ENCODE data around the gene TUBB4B. TPM values are rescaled to one million over a fixed set of nuclear protein-coding genes. Genes with fewer than 3 reads are reported as not detected.

TUBB4B gene
- total and polyA plus RNA-seq, 11 donors = 244 to 900 (median 515) TPM

DNA sequence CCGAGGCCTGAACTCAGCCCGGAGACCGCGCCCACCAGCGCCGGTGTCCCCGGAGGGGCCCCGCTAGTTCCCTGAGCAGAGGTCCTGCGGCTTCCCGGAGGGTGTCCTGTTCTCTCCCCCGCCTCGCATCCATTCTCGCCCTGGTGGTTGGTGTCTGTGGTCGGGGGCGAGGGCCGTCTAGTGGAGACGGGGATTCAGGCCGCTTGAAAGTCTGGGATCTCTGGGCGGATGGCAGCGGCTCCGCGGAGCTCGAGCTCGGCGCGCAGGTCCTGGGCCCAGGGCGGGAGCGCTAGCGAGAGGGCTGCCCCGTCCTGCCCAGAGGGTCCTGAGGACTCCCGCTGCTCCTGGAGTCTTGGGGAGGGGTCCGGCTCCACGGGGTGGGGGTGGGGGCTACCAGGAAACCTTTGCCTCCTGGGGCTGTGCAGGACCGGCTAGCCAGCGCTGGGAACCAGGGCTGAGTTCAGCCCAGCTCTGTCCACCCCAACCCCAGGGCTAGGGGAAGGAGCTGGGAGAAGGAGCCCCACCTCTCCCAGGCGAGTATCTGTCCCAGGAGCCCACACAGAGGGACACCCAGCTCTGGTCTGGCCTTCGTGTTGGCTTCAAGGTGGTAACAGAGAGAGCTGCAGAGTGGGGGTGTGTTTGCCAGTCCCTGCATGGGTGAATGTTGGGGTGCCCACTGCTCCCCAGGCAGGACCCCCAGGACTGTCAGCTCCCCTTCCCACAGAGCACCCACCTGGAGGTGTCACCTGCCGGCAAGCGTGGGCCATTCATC, 40.4 kb downstream of the TUBB4B start:
- peak in 2 of 5 donors; percentile 6 to 26 for DNase-seq
- peak overlapping the region in 1 of 12 donors; percentile 24 for H3K27ac ChIP-seq
- peak overlapping the region in 4 of 12 donors; percentile 4 to 26 (median 14) for H3K4me3 ChIP-seq

DNA sequence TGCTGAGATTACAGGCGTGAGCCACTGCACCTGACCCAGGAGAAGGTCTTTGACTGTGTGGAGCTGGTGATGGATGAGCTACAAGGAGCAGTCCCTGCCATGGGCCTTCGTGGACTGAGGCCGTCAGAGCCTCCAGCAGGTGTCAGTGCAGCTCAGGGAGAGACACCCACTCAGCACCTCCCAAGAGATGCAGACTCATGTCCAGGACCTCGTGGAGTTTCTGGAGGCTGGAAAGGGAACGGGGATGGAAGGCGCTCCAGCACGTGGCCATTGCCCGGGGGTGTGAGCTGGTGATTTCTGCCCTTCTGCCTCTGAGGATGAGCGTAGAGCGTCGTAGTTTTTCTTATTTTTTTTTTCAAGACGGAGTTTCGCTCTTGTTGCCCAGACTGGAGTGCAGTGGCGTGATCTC, 45.9 kb downstream of the TUBB4B start:
- ATAC-seq = peak; percentile 73 to 94 (median 90)
- no peak overlapping the region for H3K4me3 ChIP-seq
- TF ChIP-seq POLR2A (IDR thresholded peaks at IDR 0.05) (no peak), CTCF (IDR thresholded peaks at IDR 0.05) (peak; percentile 30 to 68 (median 52))
- peaks cover 0 to 7% (median 0%) of the 10 kb centered on the region in 9 donors for H3K36me3 ChIP-seq
- peaks cover 0 to 13% (median 0%) of the 10 kb centered on the region in 12 donors for H3K4me1 ChIP-seq
- DNase-seq = peak in 4 of 5 donors; percentile 38 to 58 (median 52)
- no peak overlapping the region for H3K27ac ChIP-seq
- intact Hi-C loops (cut with DNase I) = loop anchor here in 3 of 10 donors (2.0 to 10.0 kb wide), 2 partner anchors 158 to 238 kb away; no protein-coding TSS in a partner anchor
- H3K9me3 ChIP-seq = peaks cover 0 to 8% (median 0%) of the 10 kb centered on the region in 12 donors
- no peaks in the 10 kb centered on the region for H3K27me3 ChIP-seq
- 41 to 53% (median 49%) methylated on average over 12 to 14 of the region's 14 CpGs for WGBS, 4 donors

More for the DNA sequence above, 40.4 kb downstream of the TUBB4B start:
- intact Hi-C loops (cut with DNase I) = loop anchor here in 3 of 10 donors (5.0 to 10.0 kb wide), 2 partner anchors 126 to 243 kb away; no protein-coding TSS in a partner anchor
- H3K36me3 ChIP-seq = peaks cover 0 to 20% (median 17%) of the 10 kb centered on the region in 9 donors
- WGBS, 4 donors = 72 to 87% (median 73%) methylated on average over 7 to 39 of the region's 39 CpGs
- TF ChIP-seq CTCF (IDR thresholded peaks at IDR 0.05) (no peak), POLR2A (IDR thresholded peaks at IDR 0.05) (no peak)
- ATAC-seq = no peak
- peaks cover 2 to 58% (median 25%) of the 10 kb centered on the region in 12 donors for H3K4me1 ChIP-seq
- no peaks in the 10 kb centered on the region for H3K27me3 ChIP-seq
- peaks cover 0 to 8% (median 0%) of the 10 kb centered on the region in 12 donors for H3K9me3 ChIP-seq

DNA sequence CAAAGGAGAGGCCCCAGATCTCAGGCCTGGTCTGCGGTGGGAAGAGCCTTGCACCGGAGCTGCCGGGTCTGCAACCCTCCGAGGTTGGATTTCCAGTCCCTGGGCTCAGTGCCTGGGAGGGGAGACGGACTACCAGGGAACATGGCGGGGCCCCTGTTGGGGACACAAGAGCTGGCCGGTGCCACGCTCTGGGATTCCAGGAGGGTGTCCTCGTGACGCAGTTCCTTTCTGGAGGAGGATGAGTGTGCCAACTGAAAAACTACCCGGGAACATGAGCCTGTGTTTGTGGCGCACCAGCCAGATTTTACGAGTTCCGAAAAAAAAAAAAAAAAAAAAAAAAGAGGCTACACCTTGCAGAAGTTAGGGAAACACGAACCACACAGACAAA, 52.0 kb downstream of the TUBB4B start:
- H3K27ac ChIP-seq = no peak overlapping the region
- DNase-seq (peak in 2 of 5 donors; percentile 23 to 24), ATAC-seq (no peak)
- H3K4me3 ChIP-seq = no peak overlapping the region
- no peaks in the 10 kb centered on the region for H3K36me3 ChIP-seq
- intact Hi-C loops (cut with DNase I) = loop anchor here in 4 of 10 donors (5.0 to 10.0 kb wide), 4 partner anchors 114 to 234 kb away; no protein-coding TSS in a partner anchor
- H3K9me3 ChIP-seq = peaks cover 0 to 3% (median 0%) of the 10 kb centered on the region in 12 donors
- WGBS, 4 donors = 74 to 85% (median 81%) methylated on average over 15 of the region's 15 CpGs
- peaks cover 0 to 41% (median 14%) of the 10 kb centered on the region in 9 donors for H3K27me3 ChIP-seq
- TF ChIP-seq CTCF (IDR thresholded peaks at IDR 0.05) (no peak), POLR2A (IDR thresholded peaks at IDR 0.05) (no peak)
- H3K4me1 ChIP-seq = peaks cover 0 to 40% (median 21%) of the 10 kb centered on the region in 12 donors

Other genes starting within 250 kb of the TUBB4B start
- gene PAXX, start 248.9 kb upstream of the TUBB4B start, total RNA-seq = 10 to 100 TPM; 15.0 to 35.3 (median 19.4) TPM
- 10 to 100 TPM; 31.2 to 57.3 TPM for gene PAXX, start 248.9 kb upstream of the TUBB4B start, polyA plus RNA-seq
- 10 to 100 TPM in 1 of 9 donors, 1 to 10 TPM in 8; 1.5 to 16.7 (median 5.0) TPM for gene CLIC3, start 244.7 kb upstream of the TUBB4B start, total RNA-seq
- gene CLIC3, start 244.7 kb upstream of the TUBB4B start, polyA plus RNA-seq = 10 to 100 TPM in 1 of 2 donors, 1 to 10 TPM in 1; 3.9 to 11.3 TPM
- gene ABCA2, start 213.1 kb upstream of the TUBB4B start, total RNA-seq = 10 to 100 TPM; 19.1 to 44.3 (median 33.4) TPM
- 10 to 100 TPM; 13.1 to 30.6 TPM for gene ABCA2, start 213.1 kb upstream of the TUBB4B start, polyA plus RNA-seq
- gene FUT7, start 209.2 kb upstream of the TUBB4B start, total RNA-seq = under 1 TPM in 2 of 9 donors, not detected in 7; 0.15 to 0.48 TPM
- under 1 TPM in 1 of 2 donors, not detected in 1; 0.17 TPM for gene FUT7, start 209.2 kb upstream of the TUBB4B start, polyA plus RNA-seq
- gene NPDC1, start 195.1 kb upstream of the TUBB4B start, total RNA-seq = 100 to 1,000 TPM in 1 of 9 donors, 10 to 100 TPM in 8; 45.1 to 114 (median 55.1) TPM
- 10 to 100 TPM; 38.4 to 71.7 TPM for gene NPDC1, start 195.1 kb upstream of the TUBB4B start, polyA plus RNA-seq
- 1 to 10 TPM in 8 of 9 donors, under 1 TPM in 1; 0.85 to 2.9 (median 1.2) TPM for gene ENTPD2, start 187.2 kb upstream of the TUBB4B start, total RNA-seq
- 1 to 10 TPM in 1 of 2 donors, under 1 TPM in 1; 0.50 to 1.2 TPM for gene ENTPD2, start 187.2 kb upstream of the TUBB4B start, polyA plus RNA-seq
- gene SAPCD2, start 170.7 kb upstream of the TUBB4B start, total RNA-seq = 1 to 10 TPM in 1 of 9 donors, under 1 TPM in 8; 0.09 to 2.0 (median 0.20) TPM
- under 1 TPM; 0.15 to 0.22 TPM for gene SAPCD2, start 170.7 kb upstream of the TUBB4B start, polyA plus RNA-seq
- 10 to 100 TPM in 4 of 9 donors, 1 to 10 TPM in 5; 5.9 to 15.1 (median 9.4) TPM for gene UAP1L1, start 163.8 kb upstream of the TUBB4B start, total RNA-seq
- 10 to 100 TPM in 1 of 2 donors, 1 to 10 TPM in 1; 3.9 to 12.4 TPM for gene UAP1L1, start 163.8 kb upstream of the TUBB4B start, polyA plus RNA-seq
- gene MAN1B1, start 154.3 kb upstream of the TUBB4B start, total RNA-seq = 10 to 100 TPM; 17.6 to 40.6 (median 21.7) TPM
- gene MAN1B1, start 154.3 kb upstream of the TUBB4B start, polyA plus RNA-seq = 10 to 100 TPM; 26.7 to 29.5 TPM
- 100 to 1,000 TPM in 8 of 9 donors, 10 to 100 TPM in 1; 96.6 to 137 (median 119) TPM for gene DPP7, start 126.6 kb upstream of the TUBB4B start, total RNA-seq
- gene DPP7, start 126.6 kb upstream of the TUBB4B start, polyA plus RNA-seq = 100 to 1,000 TPM; 112 to 260 TPM
- not detected for gene GRIN1, start 102.1 kb upstream of the TUBB4B start, total RNA-seq
- under 1 TPM in 1 of 2 donors, not detected in 1; 0.10 TPM for gene GRIN1, start 102.1 kb upstream of the TUBB4B start, polyA plus RNA-seq
- gene LRRC26, start 71.2 kb upstream of the TUBB4B start, total RNA-seq = not detected
- gene LRRC26, start 71.2 kb upstream of the TUBB4B start, polyA plus RNA-seq = not detected
- not detected for gene TMEM210, start 69.2 kb upstream of the TUBB4B start, total RNA-seq
- not detected for gene TMEM210, start 69.2 kb upstream of the TUBB4B start, polyA plus RNA-seq
- gene ANAPC2, start 52.7 kb upstream of the TUBB4B start, total RNA-seq = 10 to 100 TPM; 14.3 to 35.9 (median 28.9) TPM
- 10 to 100 TPM; 26.6 to 33.4 TPM for gene ANAPC2, start 52.7 kb upstream of the TUBB4B start, polyA plus RNA-seq
- 100 to 1,000 TPM in 2 of 9 donors, 10 to 100 TPM in 7; 46.0 to 123 (median 59.9) TPM for gene SSNA1, start 52.6 kb upstream of the TUBB4B start, total RNA-seq
- 100 to 1,000 TPM; 120 to 161 TPM for gene SSNA1, start 52.6 kb upstream of the TUBB4B start, polyA plus RNA-seq
- gene TPRN, start 40.5 kb upstream of the TUBB4B start, total RNA-seq = 10 to 100 TPM; 11.5 to 18.0 (median 16.6) TPM
- 10 to 100 TPM; 12.5 to 16.7 TPM for gene TPRN, start 40.5 kb upstream of the TUBB4B start, polyA plus RNA-seq
- gene TMEM203, start 35.6 kb upstream of the TUBB4B start, total RNA-seq = 10 to 100 TPM; 30.8 to 43.7 (median 39.9) TPM
- gene TMEM203, start 35.6 kb upstream of the TUBB4B start, polyA plus RNA-seq = 10 to 100 TPM; 49.8 to 52.0 TPM
- gene NDOR1, start 35.6 kb upstream of the TUBB4B start, total RNA-seq = 1 to 10 TPM; 4.5 to 9.6 (median 6.1) TPM
- 1 to 10 TPM; 6.2 to 9.2 TPM for gene NDOR1, start 35.6 kb upstream of the TUBB4B start, polyA plus RNA-seq
- gene RNF208, start 19.0 kb upstream of the TUBB4B start, total RNA-seq = 10 to 100 TPM in 7 of 9 donors, 1 to 10 TPM in 2; 6.9 to 34.1 (median 22.5) TPM
- gene RNF208, start 19.0 kb upstream of the TUBB4B start, polyA plus RNA-seq = 10 to 100 TPM in 1 of 2 donors, 1 to 10 TPM in 1; 9.3 to 72.7 TPM
- gene CYSRT1, start 16.1 kb upstream of the TUBB4B start, total RNA-seq = under 1 TPM in 6 of 9 donors, not detected in 3; 0.22 to 0.61 (median 0.29) TPM
- under 1 TPM; 0.14 to 0.27 TPM for gene CYSRT1, start 16.1 kb upstream of the TUBB4B start, polyA plus RNA-seq
- not detected for gene RNF224, start 13.8 kb upstream of the TUBB4B start, total RNA-seq
- gene RNF224, start 13.8 kb upstream of the TUBB4B start, polyA plus RNA-seq = not detected
- not detected for gene SLC34A3, start 10.4 kb upstream of the TUBB4B start, total RNA-seq
- not detected for gene SLC34A3, start 10.4 kb upstream of the TUBB4B start, polyA plus RNA-seq
- under 1 TPM in 2 of 9 donors, not detected in 7; 0.23 to 0.31 TPM for gene STPG3, start 10.0 kb downstream of the TUBB4B start, total RNA-seq
- gene STPG3, start 10.0 kb downstream of the TUBB4B start, polyA plus RNA-seq = under 1 TPM in 1 of 2 donors, not detected in 1; 0.61 TPM
- 10 to 100 TPM; 32.5 to 55.5 (median 38.1) TPM for gene NELFB, start 14.0 kb downstream of the TUBB4B start, total RNA-seq
- 10 to 100 TPM; 31.4 to 77.8 TPM for gene NELFB, start 14.0 kb downstream of the TUBB4B start, polyA plus RNA-seq
- gene TOR4A, start 36.4 kb downstream of the TUBB4B start, total RNA-seq = 10 to 100 TPM; 14.0 to 46.4 (median 18.5) TPM
- 10 to 100 TPM in 1 of 2 donors, 1 to 10 TPM in 1; 6.6 to 16.3 TPM for gene TOR4A, start 36.4 kb downstream of the TUBB4B start, polyA plus RNA-seq
- gene NRARP, start 61.0 kb downstream of the TUBB4B start, total RNA-seq = 10 to 100 TPM in 5 of 9 donors, 1 to 10 TPM in 4; 6.4 to 15.8 (median 10.3) TPM
- gene NRARP, start 61.0 kb downstream of the TUBB4B start, polyA plus RNA-seq = 1 to 10 TPM; 1.6 to 4.2 TPM
- gene EXD3, start 181.9 kb downstream of the TUBB4B start, total RNA-seq = 10 to 100 TPM in 2 of 9 donors, 1 to 10 TPM in 7; 4.1 to 12.9 (median 8.6) TPM
- 10 to 100 TPM in 1 of 2 donors, 1 to 10 TPM in 1; 5.6 to 15.2 TPM for gene EXD3, start 181.9 kb downstream of the TUBB4B start, polyA plus RNA-seq
- gene NOXA1, start 182.1 kb downstream of the TUBB4B start, total RNA-seq = 1 to 10 TPM in 8 of 9 donors, under 1 TPM in 1; 0.81 to 5.5 (median 2.7) TPM
- gene NOXA1, start 182.1 kb downstream of the TUBB4B start, polyA plus RNA-seq = 1 to 10 TPM in 1 of 2 donors, under 1 TPM in 1; 0.44 to 4.1 TPM
- gene ENTPD8, start 200.1 kb downstream of the TUBB4B start, total RNA-seq = not detected
- gene ENTPD8, start 200.1 kb downstream of the TUBB4B start, polyA plus RNA-seq = not detected
- 10 to 100 TPM in 8 of 9 donors, 1 to 10 TPM in 1; 7.5 to 21.0 (median 12.6) TPM for gene NSMF, start 218.0 kb downstream of the TUBB4B start, total RNA-seq
- 10 to 100 TPM; 17.3 to 22.1 TPM for gene NSMF, start 218.0 kb downstream of the TUBB4B start, polyA plus RNA-seq

Data from heart left ventricle (tissue), 16 donors.